ENCODE results near the gene QARS1. TPM values are rescaled to one million over a fixed set of nuclear protein-coding genes. Genes with fewer than 3 reads are reported as not detected.

QARS1 gene
- total RNA-seq, 1 donor from 2014 or later = 316 TPM

- peak; percentile 78 for DNase-seq (ENCODE audit: low read depth)
These were observed 16.0 kb upstream of the QARS1 start, which contains the start of gene USP19 for GRCh38 chr3:49120438-49121131. USP19 (minus strand) TSS chr3:49120823; CDS start chr3:49119145, 1,678 bp downstream.

- DNase-seq (ENCODE audit: low read depth) = no peak
These were observed 15.5 kb upstream of the QARS1 start for GRCh38 chr3:49120096-49120437.

GRCh38 chr3:49119439-49119838 is 14.9 kb upstream of the QARS1 start:
- DNase-seq (ENCODE audit: low read depth) = no peak

GRCh38 chr3:49119036-49119435 is 14.5 kb upstream of the QARS1 start:
- no peak for DNase-seq (ENCODE audit: low read depth)

- no peak for DNase-seq (ENCODE audit: low read depth)
These were observed 7.7 kb upstream of the QARS1 start for GRCh38 chr3:49112262-49112661.

- DNase-seq (ENCODE audit: low read depth) = no peak
These were observed 6.8 kb upstream of the QARS1 start for GRCh38 chr3:49111347-49111746.

- no peak for DNase-seq (ENCODE audit: low read depth)
These were observed 6.2 kb upstream of the QARS1 start for GRCh38 chr3:49110780-49111179.

- DNase-seq (ENCODE audit: low read depth) = no peak
These were observed 3.8 kb upstream of the QARS1 start for GRCh38 chr3:49108346-49108745.

GRCh38 chr3:49104052-49104426 is 518 bp downstream of the QARS1 start:
- no peak for DNase-seq (ENCODE audit: low read depth)

- DNase-seq (ENCODE audit: low read depth) = no peak
These were observed 4.4 kb downstream of the QARS1 start for GRCh38 chr3:49100046-49100615.

- no peak for DNase-seq (ENCODE audit: low read depth)
These were observed 5.5 kb downstream of the QARS1 start for GRCh38 chr3:49098910-49099630.

- DNase-seq (ENCODE audit: low read depth) = no peak
These were observed 6.1 kb downstream of the QARS1 start for GRCh38 chr3:49098429-49098828.

- DNase-seq (ENCODE audit: low read depth) = peak; percentile 95
These were observed 10.4 kb downstream of the QARS1 start, which contains the start of gene QRICH1 for GRCh38 chr3:49093853-49094767. QRICH1 (minus strand) TSS chr3:49094071; CDS start chr3:49077017, 17,054 bp downstream.

- peak; percentile 77 for DNase-seq (ENCODE audit: low read depth)
These were observed 11.4 kb downstream of the QARS1 start for GRCh38 chr3:49092938-49093852.

GRCh38 chr3:49081429-49081828 is 23.1 kb downstream of the QARS1 start:
- no peak for DNase-seq (ENCODE audit: low read depth)

- no peak for DNase-seq (ENCODE audit: low read depth)
These were observed 25.3 kb downstream of the QARS1 start for GRCh38 chr3:49079270-49079669.

- no peak for DNase-seq (ENCODE audit: low read depth)
These were observed 27.9 kb downstream of the QARS1 start for GRCh38 chr3:49076646-49077045.

- no peak for DNase-seq (ENCODE audit: low read depth)
These were observed 28.4 kb downstream of the QARS1 start for GRCh38 chr3:49076116-49076515.

- DNase-seq (ENCODE audit: low read depth) = no peak
These were observed 46.5 kb downstream of the QARS1 start for GRCh38 chr3:49058011-49058410.

GRCh38 chr3:49057268-49057667 is 47.3 kb downstream of the QARS1 start:
- no peak for DNase-seq (ENCODE audit: low read depth)

- no peak for DNase-seq (ENCODE audit: low read depth)
These were observed 50.2 kb downstream of the QARS1 start for GRCh38 chr3:49054344-49054862.

Data from renal cortical epithelial cell (primary cell).